GM18873 (cell line): ENCODE results near the gene CTSO.
A peak's percentile ranks its signal among the peaks of the same experiment; 100 is the strongest.

Source experiments
- ATAC-seq: cut with Tn5 transposase; IDR thresholded peaks from one replicate; pipeline ENCODE4 v1.9.1; 2021; ENCODE audit warnings: mild to moderate bottlenecking, moderate library complexity, moderate number of reproducible peaks; ENCODE audit not compliant: unreplicated experiment, low FRiP score

CTSO gene, protein sequence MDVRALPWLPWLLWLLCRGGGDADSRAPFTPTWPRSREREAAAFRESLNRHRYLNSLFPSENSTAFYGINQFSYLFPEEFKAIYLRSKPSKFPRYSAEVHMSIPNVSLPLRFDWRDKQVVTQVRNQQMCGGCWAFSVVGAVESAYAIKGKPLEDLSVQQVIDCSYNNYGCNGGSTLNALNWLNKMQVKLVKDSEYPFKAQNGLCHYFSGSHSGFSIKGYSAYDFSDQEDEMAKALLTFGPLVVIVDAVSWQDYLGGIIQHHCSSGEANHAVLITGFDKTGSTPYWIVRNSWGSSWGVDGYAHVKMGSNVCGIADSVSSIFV

DNA sequence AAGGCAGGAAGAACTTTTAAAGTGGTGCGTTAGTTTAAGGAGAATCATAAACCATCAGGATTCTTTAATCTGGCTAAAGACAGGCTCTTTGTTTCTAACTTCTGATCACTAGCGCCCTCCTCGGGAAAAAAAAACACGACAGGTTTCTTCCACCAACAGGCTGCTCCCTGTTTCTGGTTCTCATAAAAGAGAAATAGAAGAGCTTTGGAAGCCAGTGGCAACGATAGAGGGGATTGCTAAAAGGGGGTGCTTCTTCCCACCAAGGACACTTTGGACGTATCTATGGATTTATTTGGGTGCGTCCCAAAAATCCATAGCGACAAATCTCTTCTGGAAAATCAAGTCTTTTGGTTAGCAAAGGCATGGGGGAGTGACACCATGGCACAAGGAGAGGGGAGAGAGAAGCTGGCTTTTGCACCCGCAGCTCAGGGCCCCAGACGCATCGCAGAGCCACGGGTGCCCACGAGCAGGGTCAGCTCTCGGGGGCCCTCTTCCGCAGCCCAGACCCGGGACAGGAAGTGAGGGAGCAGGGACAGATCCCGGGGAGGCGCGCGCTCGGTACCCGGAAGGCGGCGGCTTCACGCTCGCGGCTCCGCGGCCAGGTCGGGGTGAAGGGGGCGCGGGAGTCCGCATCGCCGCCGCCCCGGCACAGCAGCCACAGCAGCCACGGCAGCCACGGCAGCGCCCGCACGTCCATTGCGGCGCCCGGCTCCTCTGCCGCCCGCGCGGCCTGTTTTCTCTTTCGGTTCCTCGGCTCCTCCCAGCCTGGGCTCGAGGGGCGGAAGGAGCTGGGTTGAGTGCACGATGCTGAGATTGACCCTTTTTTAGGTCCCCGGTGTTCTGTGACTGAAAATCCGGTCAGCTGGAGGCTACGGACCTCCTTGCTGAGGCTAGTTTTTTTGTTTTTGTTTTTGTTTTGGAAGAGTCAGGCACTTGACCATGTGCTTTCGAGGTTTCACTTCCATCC is at the start of gene CTSO:
Gene CTSO (minus strand): TSS at position 716 of the 967 bp plus-strand sequence. CDS start 19 bp downstream, at position 697.
- peak; percentile 95 for ATAC-seq

DNA sequence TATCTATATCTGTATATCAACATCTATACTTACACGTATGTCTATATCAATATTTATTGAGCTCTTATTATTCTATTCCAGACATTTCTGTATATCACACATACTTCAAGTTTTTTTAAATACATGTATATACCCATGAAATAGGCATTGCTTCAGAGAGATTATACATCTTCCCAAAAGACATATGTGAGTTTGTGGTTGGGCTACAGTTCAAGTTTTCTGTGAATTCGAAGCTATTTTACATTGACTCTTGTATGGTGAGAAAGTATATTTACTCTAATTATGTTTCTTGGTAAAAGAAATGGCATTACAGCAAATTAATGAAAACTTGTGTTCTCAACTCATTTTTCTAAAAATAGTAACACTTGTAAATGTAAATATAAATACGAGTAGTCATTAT is 46.8 kb upstream of the CTSO start:
- no peak for ATAC-seq

- ATAC-seq = no peak
Observed at GRCh38 chr4:155999725-156000124, 46.1 kb upstream of the CTSO start.

GRCh38 chr4:155995069-155995468 is 41.4 kb upstream of the CTSO start:
- ATAC-seq = no peak

- ATAC-seq = no peak
Observed at GRCh38 chr4:155984106-155984797, 30.6 kb upstream of the CTSO start.

- ATAC-seq = no peak
Observed at GRCh38 chr4:155982736-155983385, 29.2 kb upstream of the CTSO start.

DNA sequence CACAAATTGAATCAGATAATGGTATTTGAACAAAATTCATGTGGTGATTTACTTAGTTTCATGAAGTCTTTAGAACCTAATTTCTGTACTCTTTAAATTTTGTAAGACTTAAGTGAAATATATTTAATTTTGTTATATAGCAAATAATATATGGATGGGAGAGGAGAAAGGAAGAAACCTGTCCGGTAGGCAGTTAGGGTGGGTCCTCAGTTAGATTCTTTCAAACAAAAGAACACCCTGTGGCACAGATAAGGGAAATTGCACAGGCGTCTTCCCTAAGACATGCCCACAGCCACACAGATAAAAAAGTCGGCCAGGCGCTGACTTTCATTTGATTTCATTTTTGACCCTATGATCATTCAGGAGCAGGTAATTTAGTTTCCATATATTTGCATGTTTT is 25.1 kb upstream of the CTSO start:
- ATAC-seq = no peak

GRCh38 chr4:155975511-155975910 is 21.8 kb upstream of the CTSO start:
- no peak for ATAC-seq

- ATAC-seq = no peak
Observed at GRCh38 chr4:155974996-155975395, 21.3 kb upstream of the CTSO start.

GRCh38 chr4:155974476-155974749 is 20.7 kb upstream of the CTSO start:
- peak; percentile 99 for ATAC-seq

- ATAC-seq = peak; percentile 21
Observed at GRCh38 chr4:155973639-155974475, 20.2 kb upstream of the CTSO start.

DNA sequence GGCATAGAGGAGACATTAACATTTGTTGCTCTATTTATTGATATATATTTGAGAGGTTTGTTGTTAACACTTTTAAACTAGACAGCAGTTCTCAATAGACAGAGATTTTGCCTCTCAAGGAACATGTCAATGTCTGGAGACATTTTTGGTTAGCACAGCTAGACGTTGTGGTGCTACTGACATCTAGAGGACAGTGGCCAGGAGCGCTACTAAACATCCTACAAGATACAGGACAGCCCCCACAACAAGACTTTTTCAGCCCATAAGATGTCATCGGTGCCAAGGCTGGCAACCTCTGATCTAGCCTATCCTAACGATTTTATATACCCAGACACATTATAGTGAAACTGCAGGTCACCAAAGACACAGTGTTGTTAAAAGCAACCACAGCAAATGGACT is 18.4 kb upstream of the CTSO start:
- ATAC-seq = peak; percentile 52

- no peak for ATAC-seq
Observed at GRCh38 chr4:155966731-155967395, 13.2 kb upstream of the CTSO start.

- ATAC-seq = no peak
Observed at GRCh38 chr4:155966171-155966570, 12.5 kb upstream of the CTSO start.

- no peak for ATAC-seq
Observed at GRCh38 chr4:155964016-155964891, 10.6 kb upstream of the CTSO start.

- ATAC-seq = no peak
Observed at GRCh38 chr4:155962767-155963166, 9.1 kb upstream of the CTSO start.

DNA sequence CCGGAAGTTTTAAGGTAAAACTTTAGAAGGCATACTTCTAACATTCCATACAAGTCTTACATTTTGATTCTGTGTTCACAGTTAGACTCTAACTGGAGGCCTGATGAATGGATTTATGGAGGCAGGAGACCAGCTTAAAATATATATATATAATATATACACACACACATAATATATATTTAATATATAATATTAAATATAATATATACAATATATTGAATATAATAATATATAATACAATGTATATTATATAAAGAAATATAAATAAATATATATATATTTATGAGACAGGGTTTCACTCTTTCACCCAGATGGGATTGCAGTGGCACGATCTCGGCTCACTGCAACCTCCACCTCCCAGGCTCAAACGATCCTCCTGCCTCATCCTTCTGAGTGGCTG is 7.9 kb upstream of the CTSO start:
- no peak for ATAC-seq

- no peak for ATAC-seq
Observed at GRCh38 chr4:155960522-155960921, 6.9 kb upstream of the CTSO start.
